ENCODE measurements around the gene HESX1.
A peak's percentile ranks its signal among the peaks of the same experiment; 100 is the strongest.

Gene HESX1

GRCh38 chr3:57165641-57166040 lies 34.1 kb downstream of the HESX1 start:
- DNase-seq, result no peak

GRCh38 chr3:57164657-57165573 lies 34.9 kb downstream of the HESX1 start, which contains the start of gene IL17RD:
IL17RD (minus strand) TSS chr3:57165353; CDS start chr3:57165286, 67 bp downstream.
- peak; percentile 58 for DNase-seq

GRCh38 chr3:57164217-57164656 lies 35.5 kb downstream of the HESX1 start:
- no peak for DNase-seq

GRCh38 chr3:57163751-57164150 lies 36.0 kb downstream of the HESX1 start:
- no peak for DNase-seq

GRCh38 chr3:57161915-57162314 lies 37.9 kb downstream of the HESX1 start:
- no peak for DNase-seq

GRCh38 chr3:57160765-57161538 lies 38.8 kb downstream of the HESX1 start:
- no peak for DNase-seq

- no peak for DNase-seq
Observed at GRCh38 chr3:57160076-57160764, 39.6 kb downstream of the HESX1 start.

GRCh38 chr3:57158813-57159738 lies 40.7 kb downstream of the HESX1 start:
- no peak for DNase-seq

- no peak for DNase-seq
Observed at GRCh38 chr3:57158325-57158724, 41.5 kb downstream of the HESX1 start.

- no peak for DNase-seq
Observed at GRCh38 chr3:57157545-57157944, 42.2 kb downstream of the HESX1 start.

- DNase-seq, result no peak
Observed at GRCh38 chr3:57155310-57155643, 44.5 kb downstream of the HESX1 start.

GRCh38 chr3:57154470-57155309 lies 45.1 kb downstream of the HESX1 start:
- DNase-seq, result no peak

GRCh38 chr3:57152151-57153143 lies 47.3 kb downstream of the HESX1 start:
- DNase-seq, result no peak

GRCh38 chr3:57151749-57152148 lies 48.0 kb downstream of the HESX1 start:
- DNase-seq, result no peak

- no peak for DNase-seq
Observed at GRCh38 chr3:57151021-57151449, 48.7 kb downstream of the HESX1 start.

- no peak for DNase-seq
Observed at GRCh38 chr3:57150113-57150581, 49.6 kb downstream of the HESX1 start.
